ENCODE results near the gene WNK1. TPM values are rescaled to one million over a fixed set of nuclear protein-coding genes. Genes with fewer than 3 reads are reported as not detected.

The WNK1 gene
- total RNA-seq, 4 donors from 2014 or later, result 273 to 518 (median 346) TPM

DNA sequence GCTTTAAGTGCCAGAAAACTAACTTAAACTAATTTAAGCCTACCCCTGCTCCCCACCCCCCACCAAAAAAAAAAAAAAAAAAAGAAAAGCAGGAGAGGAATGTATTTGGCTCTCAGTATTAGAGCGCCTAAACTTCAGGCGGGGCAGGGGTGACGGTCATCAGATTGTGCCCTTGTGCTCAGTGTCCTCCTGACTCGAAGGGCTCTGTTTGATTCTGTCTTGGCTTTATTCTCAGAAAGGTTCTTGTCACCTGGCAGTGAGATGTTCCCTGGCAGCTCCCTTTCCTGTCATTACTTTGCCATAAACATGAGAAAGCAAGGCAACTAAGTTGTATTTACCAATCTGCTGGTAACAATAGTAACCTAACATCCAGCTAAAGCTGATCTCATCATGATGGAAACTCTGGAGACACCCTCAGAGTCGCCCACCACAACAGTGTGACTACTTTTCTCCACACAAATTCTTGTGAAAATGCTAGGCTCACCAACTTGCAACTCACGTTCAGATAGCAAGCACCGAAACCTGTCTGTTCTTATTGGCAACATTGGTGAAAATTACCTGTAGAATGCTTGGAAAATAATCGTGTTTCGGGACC is 39.0 kb upstream of the WNK1 start:
- no peak for DNase-seq (ENCODE audit: low spot score in 2 of 2)
- H3K4me3 ChIP-seq (ENCODE audit: low read depth, poor library complexity, severe bottlenecking), result no peak overlapping the region
- no peak for TF ChIP-seq CTCF (IDR thresholded peaks at IDR 0.05)
- no peak for TF ChIP-seq POLR2A (IDR thresholded peaks at IDR 0.05)
- 58 to 68% methylated on average over 9 of the region's 9 CpGs for WGBS, 2 donors
- intact Hi-C loops (cut with DNase I; ENCODE audit: low total_unique reads), result no loop called here

DNA sequence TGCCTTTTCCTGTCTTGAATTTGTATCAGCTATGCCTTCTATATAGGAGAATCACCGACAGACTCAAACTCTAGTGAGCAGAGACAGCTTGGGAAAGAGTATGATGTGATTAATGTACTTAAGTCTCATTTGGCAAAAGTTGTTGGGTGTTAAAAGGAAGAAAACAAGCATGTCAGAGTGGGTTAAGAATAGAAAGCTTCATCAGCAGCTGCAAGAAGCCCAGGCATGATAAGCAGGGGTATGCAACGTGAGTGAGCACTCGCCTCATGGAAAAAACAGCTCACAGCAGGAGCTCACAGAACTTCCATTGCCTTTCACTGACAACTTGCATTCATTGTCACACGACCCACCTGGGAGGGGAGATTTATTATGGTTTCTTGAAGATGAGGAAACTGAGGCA is 35.9 kb upstream of the WNK1 start:
- 45 to 55% methylated on average over 4 of the region's 4 CpGs for WGBS, 2 donors
- H3K4me3 ChIP-seq (ENCODE audit: low read depth, poor library complexity, severe bottlenecking), result no peak overlapping the region
- intact Hi-C loops (cut with DNase I; ENCODE audit: low total_unique reads), result no loop called here
- TF ChIP-seq CTCF (IDR thresholded peaks at IDR 0.05) (no peak), POLR2A (IDR thresholded peaks at IDR 0.05) (no peak)
- DNase-seq (ENCODE audit: low spot score in 2 of 2), result no peak

GRCh38 chr12:718756-719102 is 33.6 kb upstream of the WNK1 start:
- intact Hi-C loops (cut with DNase I; ENCODE audit: low total_unique reads), result no loop called here
- no peak for DNase-seq (ENCODE audit: low spot score in 2 of 2)
- WGBS, 2 donors, result 81 to 85% methylated on average over 4 of the region's 4 CpGs
- no peak overlapping the region for H3K4me3 ChIP-seq (ENCODE audit: low read depth, poor library complexity, severe bottlenecking)
- TF ChIP-seq CTCF (IDR thresholded peaks at IDR 0.05), result no peak
- no peak for TF ChIP-seq POLR2A (IDR thresholded peaks at IDR 0.05)

DNA sequence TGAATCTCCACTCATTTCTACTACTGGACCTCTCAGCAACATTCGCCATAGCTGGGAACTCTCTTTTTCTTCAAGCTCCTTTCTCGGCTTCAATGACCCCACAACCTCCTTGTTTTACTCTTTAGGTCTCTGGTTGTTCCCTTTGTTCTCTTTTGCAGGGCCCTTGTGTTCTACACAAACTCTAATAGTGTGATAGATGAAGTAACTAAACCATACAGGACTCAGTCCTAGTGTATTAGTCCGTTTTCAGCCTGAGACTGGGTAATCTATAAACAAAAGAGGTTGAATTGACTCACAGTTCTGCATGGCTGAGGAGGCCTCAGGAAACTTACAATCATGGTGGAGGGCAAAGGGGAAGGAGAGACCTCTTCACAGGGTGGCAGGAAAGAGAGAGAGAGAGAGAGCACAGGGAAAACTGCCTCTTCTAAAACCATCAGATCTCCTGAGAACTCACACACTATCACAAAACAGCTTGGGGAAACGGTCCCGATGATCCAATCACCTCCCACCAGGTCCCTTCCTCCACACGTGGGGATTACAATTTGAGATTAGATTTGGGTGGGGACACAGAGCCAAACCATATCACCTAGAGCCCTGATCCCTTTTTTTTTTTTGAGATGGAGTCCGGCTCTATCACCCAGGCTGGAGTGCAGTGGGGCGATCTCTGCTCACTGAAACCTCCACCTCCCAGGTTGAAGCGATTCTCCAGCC is 32.0 kb upstream of the WNK1 start:
- WGBS, 2 donors, result 84 to 87% methylated on average over 9 of the region's 9 CpGs
- TF ChIP-seq POLR2A (IDR thresholded peaks at IDR 0.05), result no peak
- no peak for TF ChIP-seq CTCF (IDR thresholded peaks at IDR 0.05)
- DNase-seq (ENCODE audit: low spot score in 2 of 2), result no peak
- H3K4me3 ChIP-seq (ENCODE audit: low read depth, poor library complexity, severe bottlenecking), result no peak overlapping the region
- intact Hi-C loops (cut with DNase I; ENCODE audit: low total_unique reads), result no loop called here

GRCh38 chr12:724194-724855 is 28.1 kb upstream of the WNK1 start:
- H3K4me3 ChIP-seq (ENCODE audit: low read depth, poor library complexity, severe bottlenecking), result no peak overlapping the region
- WGBS, 2 donors, result 49 to 58% methylated on average over 6 of the region's 6 CpGs
- TF ChIP-seq POLR2A (IDR thresholded peaks at IDR 0.05) (no peak), CTCF (IDR thresholded peaks at IDR 0.05) (no peak)
- no peak for DNase-seq (ENCODE audit: low spot score in 2 of 2)
- intact Hi-C loops (cut with DNase I; ENCODE audit: low total_unique reads), result no loop called here

All from lower leg skin (tissue), 4 donors.